Loucy (cell line): Measurements from ENCODE around the gene CAMSAP1.

Experiments used
- H2AFZ ChIP-seq: fragments of 200-600 bp; sonication (generic); 2 replicates; pipeline ENCODE4 v1.6.0; 2016; ENCODE audit warnings: antibody characterized with exemption, mild to moderate bottlenecking, low read length, moderate library complexity
- H3F3A ChIP-seq: fragments of 200-600 bp; 2 replicates; pipeline ENCODE4 v1.6.0; 2016; ENCODE audit warnings: antibody characterized with exemption, low read depth, mild to moderate bottlenecking
- H3K27me3 ChIP-seq: fragments of 200-600 bp; sonication (generic); 2 replicates; pipeline ENCODE4 v1.6.1; 2014; ENCODE audit warnings: low read length, mild to moderate bottlenecking; ENCODE audit not compliant: insufficient read depth, poor library complexity, severe bottlenecking
- H3K36me3 ChIP-seq: fragments of 200-600 bp; sonication (generic); 2 replicates; pipeline ENCODE4 v1.6.1; 2016; ENCODE audit warnings: low read length; ENCODE audit not compliant: insufficient read depth
- H3K4me1 ChIP-seq: fragments of 200-600 bp; sonication (generic); 2 replicates; pipeline ENCODE4 v1.5.1; 2014; ENCODE audit warnings: low read length, mild to moderate bottlenecking; ENCODE audit not compliant: insufficient read depth, poor library complexity, severe bottlenecking
- H3K4me2 ChIP-seq: fragments of 200-600 bp; sonication (generic); 2 replicates; pipeline ENCODE4 v1.6.0; 2014; ENCODE audit warnings: antibody characterized with exemption, low read length, low read depth, mild to moderate bottlenecking; ENCODE audit not compliant: poor library complexity, severe bottlenecking
- H3K4me3 ChIP-seq: fragments of 200-600 bp; sonication (generic); 2 replicates; pipeline ENCODE4 v1.5.1; 2014; ENCODE audit warnings: low read length, mild to moderate bottlenecking, mixed read lengths; ENCODE audit not compliant: poor library complexity, severe bottlenecking
- H3K79me2 ChIP-seq: fragments of 200-600 bp; sonication (generic); 2 replicates; pipeline ENCODE4 v1.6.1; 2014; ENCODE audit warnings: low read length; ENCODE audit not compliant: insufficient read depth
- H3K9ac ChIP-seq: fragments of 200-600 bp; sonication (generic); 2 replicates; pipeline ENCODE4 v1.6.0; 2014; ENCODE audit warnings: mild to moderate bottlenecking, low read depth, low read length, moderate library complexity; ENCODE audit not compliant: poor library complexity, severe bottlenecking
- H3K9me2 ChIP-seq: fragments of 200-600 bp; sonication (generic); replicated peaks from 2 replicates; pipeline ENCODE4 v1.6.1; 2016; ENCODE audit warnings: low read depth, low read length, mixed read lengths
- H3K9me3 ChIP-seq: fragments of 200-600 bp; sonication (generic); 2 replicates; pipeline ENCODE4 v1.6.1; 2014; ENCODE audit warnings: mild to moderate bottlenecking, antibody characterized with exemption, low read length, low read depth; ENCODE audit not compliant: insufficient read depth
- H4K20me1 ChIP-seq: fragments of 200-600 bp; sonication (generic); 2 replicates; pipeline ENCODE4 v1.6.0; 2014; ENCODE audit warnings: antibody characterized with exemption, low read length, mild to moderate bottlenecking; ENCODE audit not compliant: insufficient read depth, poor library complexity, severe bottlenecking
- CTCF ChIP-seq: fragments of 200-600 bp; sonication (generic); conservative IDR thresholded peaks from 2 replicates; pipeline ENCODE4 v1.5.1; 2014; ENCODE audit warnings: mild to moderate bottlenecking, antibody characterized with exemption, low read length
- EZH2phosphoT487 ChIP-seq: fragments of 200-600 bp; IDR thresholded peaks from 2 replicates; pipeline ENCODE4 v1.6.1; 2018; ENCODE audit warnings: antibody characterized with exemption, mild to moderate bottlenecking, moderate library complexity, borderline replicate concordance

The CAMSAP1 gene

DNA sequence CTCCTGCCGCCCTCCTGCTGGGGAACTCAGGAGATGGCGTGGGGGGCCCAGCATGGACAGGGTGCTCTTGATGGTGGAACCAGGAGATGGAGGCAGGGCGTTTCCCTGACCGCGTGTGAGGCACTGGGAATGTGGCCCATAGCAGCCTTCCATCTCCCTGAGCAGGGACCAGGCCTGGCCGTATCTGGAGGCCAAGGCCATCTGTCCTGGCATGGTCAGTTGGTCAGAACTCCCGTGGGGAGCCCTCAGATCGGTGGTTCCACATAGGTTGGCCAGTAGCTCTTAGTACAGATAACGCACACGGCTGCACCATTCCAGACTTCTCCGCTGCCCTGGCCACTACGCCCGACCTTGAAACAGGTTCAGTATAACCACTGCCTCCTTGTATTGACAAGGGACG lies 127.8 kb downstream of the CAMSAP1 start:
- H3K9me2 ChIP-seq, result no peaks in the 10 kb centered on the region
- H3K36me3 ChIP-seq, result no peaks in the 10 kb centered on the region
- no peak overlapping the region for H3K4me3 ChIP-seq
- no peaks in the 10 kb centered on the region for H3K79me2 ChIP-seq
- H3K9ac ChIP-seq, result no peak overlapping the region
- no peaks in the 10 kb centered on the region for H4K20me1 ChIP-seq
- no peaks in the 10 kb centered on the region for H3K27me3 ChIP-seq
- H2AFZ ChIP-seq, result no peak overlapping the region
- no peaks in the 10 kb centered on the region; the same call in 1 of the 2 replicates for H3K9me3 ChIP-seq
- TF ChIP-seq EZH2phosphoT487 (no peak), CTCF (no peak)
- no peak overlapping the region for H3K4me2 ChIP-seq
- H3K4me1 ChIP-seq, result no peaks in the 10 kb centered on the region
- H3F3A ChIP-seq, result no peaks in the 10 kb centered on the region

DNA sequence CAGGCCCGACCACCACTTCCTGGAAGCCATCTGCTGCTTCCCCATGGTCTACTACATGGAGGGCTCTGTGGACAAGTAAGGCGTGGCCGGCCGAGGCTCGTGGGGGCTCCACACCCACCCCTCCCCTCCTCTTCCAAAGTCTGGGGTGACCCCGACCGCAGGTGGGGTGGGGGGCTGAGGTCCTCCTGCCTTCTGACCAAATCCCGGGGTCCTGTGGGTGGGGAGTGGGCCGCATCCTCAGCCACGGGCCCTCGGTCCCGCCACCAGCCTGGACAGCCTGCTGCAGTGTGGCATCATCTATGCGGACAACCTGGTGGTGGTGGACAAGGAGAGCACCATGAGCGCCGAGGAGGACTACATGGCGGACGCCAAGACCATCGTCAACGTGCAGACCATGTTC lies 128.9 kb downstream of the CAMSAP1 start:
- no peak overlapping the region for H3K4me3 ChIP-seq
- no peaks in the 10 kb centered on the region for H3K27me3 ChIP-seq
- no peaks in the 10 kb centered on the region for H3K9me2 ChIP-seq
- peaks cover 3% of the 10 kb centered on the region; the same call in 1 of the 2 replicates for H3K9me3 ChIP-seq
- no peak overlapping the region for H3K9ac ChIP-seq
- no peak for TF ChIP-seq EZH2phosphoT487
- TF ChIP-seq CTCF, result no peak
- H3K4me1 ChIP-seq, result no peaks in the 10 kb centered on the region
- no peak overlapping the region for H3K4me2 ChIP-seq
- H2AFZ ChIP-seq, result no peak overlapping the region
- no peaks in the 10 kb centered on the region for H3K79me2 ChIP-seq
- no peaks in the 10 kb centered on the region for H3K36me3 ChIP-seq
- no peaks in the 10 kb centered on the region for H4K20me1 ChIP-seq
- no peaks in the 10 kb centered on the region for H3F3A ChIP-seq

GRCh38 chr9:135777623-135778177 lies 129.6 kb downstream of the CAMSAP1 start:
- Histone ChIP-seq H3K27me3 (no peaks in the 10 kb centered on the region), H3K36me3 (no peaks in the 10 kb centered on the region), H3K9me3 (peaks cover 3% of the 10 kb centered on the region; the same call in 1 of the 2 replicates), H3K4me1 (no peaks in the 10 kb centered on the region), H3K4me3 (no peak overlapping the region), H4K20me1 (no peaks in the 10 kb centered on the region), H3K4me2 (no peak overlapping the region), H3K79me2 (no peaks in the 10 kb centered on the region), H3K9me2 (no peaks in the 10 kb centered on the region), H3F3A (no peaks in the 10 kb centered on the region), H2AFZ (no peak overlapping the region), H3K9ac (no peak overlapping the region)
- TF ChIP-seq CTCF (no peak), EZH2phosphoT487 (no peak)
